ENCODE data around the gene TNIP3. TPM values are rescaled to one million over a fixed set of nuclear protein-coding genes. Genes with fewer than 3 reads are reported as not detected.

The TNIP3 gene
- total RNA-seq, 1 experiment from 2014 or later: not detected

GRCh38 chr4:121198251-121198650 lies 34.1 kb upstream of the TNIP3 start:
- intact Hi-C loops (cut with micrococcal nuclease; ENCODE audit: unreplicated experiment): no loop called here

GRCh38 chr4:121195649-121196048 lies 31.5 kb upstream of the TNIP3 start:
- intact Hi-C loops (cut with micrococcal nuclease; ENCODE audit: unreplicated experiment): no loop called here
- Histone ChIP-seq H3K4me3 (ENCODE audit: low read depth in 2 of 2, low read length in 2 of 2) (no peak overlapping the region), H3K27me3 (ENCODE audit: control insufficient read depth, insufficient read depth, low read length) (no peaks in the 10 kb centered on the region), H3K9me3 (ENCODE audit: control insufficient read depth, insufficient read depth, low read depth, low read length) (no peaks in the 10 kb centered on the region), H3K27ac (ENCODE audit: low read length) (no peak overlapping the region), H3K4me1 (ENCODE audit: control insufficient read depth, insufficient read depth, low read length) (no peaks in the 10 kb centered on the region), H3K36me3 (ENCODE audit: control insufficient read depth, insufficient read depth, low read length) (no peaks in the 10 kb centered on the region)
- BruUV-seq (replicated peaks): no TSS peak
- no peak for TF ChIP-seq CTCF (IDR thresholded peaks at IDR 0.05)
- no peak for TF ChIP-seq POLR2AphosphoS5 (IDR thresholded peaks at IDR 0.05; ENCODE audit: low read depth, low read length)
- TF ChIP-seq SIN3A (IDR thresholded peaks at IDR 0.05; ENCODE audit: borderline replicate concordance, insufficient read depth, low read depth, low read length): no peak
- no peak for TF ChIP-seq REST (IDR thresholded peaks at IDR 0.05; ENCODE audit: insufficient read depth in 1 of 2, low read depth in 2 of 2, low read length in 1 of 2)
- no peak for TF ChIP-seq TCF7L2 (IDR thresholded peaks at IDR 0.05; ENCODE audit: low read depth, low read length)
- DNase-seq (ENCODE audit: low read depth, low spot score) (no peak), ATAC-seq (no peak)
- CTCF ChIA-PET: no interaction called here
- in situ Hi-C loops (cut with HindIII; ENCODE audit: low pct_unique_long_range_greater_than_20kb, low sequenced_read_pairs): no loop called here
- POLR2A ChIA-PET: no interaction called here

More at GRCh38 chr4:121198251-121198650, 34.1 kb upstream of the TNIP3 start:
- CTCF ChIA-PET: no interaction called here
- POLR2A ChIA-PET: no interaction called here
- no peaks in the 10 kb centered on the region for H3K27me3 ChIP-seq (ENCODE audit: control insufficient read depth, insufficient read depth, low read length)
- no peak overlapping the region for H3K27ac ChIP-seq (ENCODE audit: low read length)
- H3K4me1 ChIP-seq (ENCODE audit: control insufficient read depth, insufficient read depth, low read length): no peaks in the 10 kb centered on the region
- no peak for TF ChIP-seq TCF7L2 (IDR thresholded peaks at IDR 0.05; ENCODE audit: low read depth, low read length)
- no peak for TF ChIP-seq CTCF (IDR thresholded peaks at IDR 0.05)
- TF ChIP-seq REST (IDR thresholded peaks at IDR 0.05; ENCODE audit: insufficient read depth in 1 of 2, low read depth in 2 of 2, low read length in 1 of 2): no peak
- TF ChIP-seq SIN3A (IDR thresholded peaks at IDR 0.05; ENCODE audit: borderline replicate concordance, insufficient read depth, low read depth, low read length): no peak
- TF ChIP-seq POLR2AphosphoS5 (IDR thresholded peaks at IDR 0.05; ENCODE audit: low read depth, low read length): no peak
- in situ Hi-C loops (cut with HindIII; ENCODE audit: low pct_unique_long_range_greater_than_20kb, low sequenced_read_pairs): no loop called here
- no peaks in the 10 kb centered on the region for H3K9me3 ChIP-seq (ENCODE audit: control insufficient read depth, insufficient read depth, low read depth, low read length)
- no peaks in the 10 kb centered on the region for H3K36me3 ChIP-seq (ENCODE audit: control insufficient read depth, insufficient read depth, low read length)
- no peak overlapping the region for H3K4me3 ChIP-seq (ENCODE audit: low read depth in 2 of 2, low read length in 2 of 2)
- DNase-seq (ENCODE audit: low read depth, low spot score) (no peak), ATAC-seq (no peak)
- BruUV-seq (replicated peaks): no TSS peak
